Stomach (tissue), 4 donors: ENCODE data around the gene INSL4.

Experiments
- CTCF ChIP-seq, 7 experiments: fragments of 450-650 bp in 4 of 7; fragments of 200-600 bp in 3 of 7; sonication (generic) in 3 of 7; IDR thresholded peaks; one replicate each; pipeline ENCODE4 v1.5.1; 2016 to 2019; ENCODE audit warnings: antibody characterized with exemption in 7 of 7, control low read depth in 2 of 7, mild to moderate bottlenecking in 1 of 7
- EP300 ChIP-seq: sonication (generic); formaldehyde crosslinking; IDR thresholded peaks from one replicate; pipeline ENCODE4 v1.6.1; 2017; ENCODE audit warnings: antibody characterized with exemption

GRCh38 chr9:5186416-5187169 lies 44.6 kb upstream of the INSL4 start:
- TF ChIP-seq CTCF (IDR thresholded peaks at IDR 0.05) (peak in 5 of 7 experiments; percentile 36 to 81 (median 65)), EP300 (no peak)
